HFFc6 (cell line): ENCODE data around the gene IFI35. TPM values are rescaled to one million over a fixed set of nuclear protein-coding genes. Genes with fewer than 3 reads are reported as not detected.

Source experiments
- DNase-seq: peaks from one replicate; pipeline ENCODE4 v3.0.0-alpha.2; 2018
- H3K27ac Mint-ChIP-seq: 2 replicates; pipeline ENCODE4 v1.8.0; 2020; ENCODE audit warnings: mild to moderate bottlenecking, mixed read lengths
- H3K27me3 Mint-ChIP-seq: 2 replicates; pipeline ENCODE4 v1.8.0; 2021; ENCODE audit warnings: mild to moderate bottlenecking, moderate library complexity, mixed read lengths; ENCODE audit not compliant: insufficient read depth
- H3K36me3 Mint-ChIP-seq: 2 replicates; pipeline ENCODE4 v1.8.0; 2021; ENCODE audit warnings: low read depth, mixed read lengths
- H3K4me1 Mint-ChIP-seq: 2 replicates; pipeline ENCODE4 v1.8.0; 2020; ENCODE audit warnings: low read depth, mixed read lengths
- H3K4me3 Mint-ChIP-seq: 2 replicates; pipeline ENCODE4 v1.8.0; 2020; ENCODE audit warnings: mild to moderate bottlenecking, moderate library complexity, mixed read lengths
- H3K9me3 Mint-ChIP-seq: 2 replicates; pipeline ENCODE4 v1.8.0; 2020; ENCODE audit warnings: mild to moderate bottlenecking, mixed read lengths
- total RNA-seq, 6 experiments: library from RNA; stranded (reverse); fragmentation: NEBNext Ultra II Directional; extraction: Animal tissue kit (Norgen Biotek cat#: 25700); gene quantifications; 2 replicates in 1 of 6; 3 replicates in 5 of 6; pipeline ENCODE4 v1.2.3, GENCODE V29; 2021
- TF ChIP-seq, protein P1 (sequence below): fragments of 200-600 bp; sonication (generic); IDR thresholded peaks from 2 replicates; pipeline ENCODE4 v1.5.0; 2021; ENCODE audit warnings: antibody characterized with exemption, mild to moderate bottlenecking

Gene IFI35
- total RNA-seq, 6 experiments from 2014 or later, result 6.3 to 22.4 (median 18.8) TPM

DNA sequence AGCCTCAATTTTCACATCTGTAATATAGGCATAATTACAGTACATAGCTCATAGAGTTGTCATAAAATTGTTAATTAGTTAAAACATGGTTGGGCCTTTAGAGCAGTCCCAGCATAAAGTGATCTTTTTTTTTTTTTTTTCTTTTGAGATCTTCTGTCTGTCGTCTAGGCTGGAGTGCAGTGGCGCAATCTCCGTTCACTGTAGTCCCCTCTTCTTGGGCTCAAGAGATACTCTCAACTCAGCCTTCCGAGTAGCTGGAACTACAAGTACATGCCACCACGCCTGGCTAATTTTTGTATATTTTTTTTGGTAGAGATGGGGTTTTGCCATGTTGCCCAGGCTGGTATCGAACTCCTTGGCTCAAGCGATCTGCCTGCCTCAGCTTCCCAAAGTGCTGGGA lies 49.5 kb downstream of the IFI35 start:
- Mint-ChIP-seq H3K36me3 (peaks cover 11% of the 10 kb centered on the region), H3K9me3 (no peaks in the 10 kb centered on the region)

GRCh38 chr17:43062984-43063638 lies 56.5 kb downstream of the IFI35 start:
- Mint-ChIP-seq H3K4me1 (no peaks in the 10 kb centered on the region), H3K36me3 (peaks cover 4% of the 10 kb centered on the region; the same call in 1 of the 2 replicates), H3K9me3 (no peaks in the 10 kb centered on the region), H3K27ac (no peak overlapping the region), H3K4me3 (no peak overlapping the region), H3K27me3 (no peaks in the 10 kb centered on the region; the same call in 1 of the 2 replicates)
- no peak for DNase-seq
- TF ChIP-seq, protein P1, sequence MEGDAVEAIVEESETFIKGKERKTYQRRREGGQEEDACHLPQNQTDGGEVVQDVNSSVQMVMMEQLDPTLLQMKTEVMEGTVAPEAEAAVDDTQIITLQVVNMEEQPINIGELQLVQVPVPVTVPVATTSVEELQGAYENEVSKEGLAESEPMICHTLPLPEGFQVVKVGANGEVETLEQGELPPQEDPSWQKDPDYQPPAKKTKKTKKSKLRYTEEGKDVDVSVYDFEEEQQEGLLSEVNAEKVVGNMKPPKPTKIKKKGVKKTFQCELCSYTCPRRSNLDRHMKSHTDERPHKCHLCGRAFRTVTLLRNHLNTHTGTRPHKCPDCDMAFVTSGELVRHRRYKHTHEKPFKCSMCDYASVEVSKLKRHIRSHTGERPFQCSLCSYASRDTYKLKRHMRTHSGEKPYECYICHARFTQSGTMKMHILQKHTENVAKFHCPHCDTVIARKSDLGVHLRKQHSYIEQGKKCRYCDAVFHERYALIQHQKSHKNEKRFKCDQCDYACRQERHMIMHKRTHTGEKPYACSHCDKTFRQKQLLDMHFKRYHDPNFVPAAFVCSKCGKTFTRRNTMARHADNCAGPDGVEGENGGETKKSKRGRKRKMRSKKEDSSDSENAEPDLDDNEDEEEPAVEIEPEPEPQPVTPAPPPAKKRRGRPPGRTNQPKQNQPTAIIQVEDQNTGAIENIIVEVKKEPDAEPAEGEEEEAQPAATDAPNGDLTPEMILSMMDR, result no peak

More for the DNA sequence above, 49.5 kb downstream of the IFI35 start:
- DNase-seq, result no peak
- Mint-ChIP-seq H3K27me3 (no peaks in the 10 kb centered on the region; the same call in 1 of the 2 replicates), H3K4me3 (no peak overlapping the region), H3K27ac (no peak overlapping the region), H3K4me1 (no peaks in the 10 kb centered on the region)
- TF ChIP-seq, protein P1, result no peak

Other genes with a start within 250 kb of the IFI35 start
- 1 to 10 TPM in 3 of 6 experiments, under 1 TPM in 3; 0.40 to 1.3 (median 0.80) TPM for gene RAMP2, start 245.6 kb upstream of the IFI35 start, total RNA-seq
- 10 to 100 TPM; 79.3 to 94.5 (median 90.5) TPM for gene VPS25, start 233.3 kb upstream of the IFI35 start, total RNA-seq
- gene WNK4, start 226.2 kb upstream of the IFI35 start, total RNA-seq, result 10 to 100 TPM; 22.2 to 33.0 (median 24.3) TPM
- 10 to 100 TPM; 52.8 to 67.3 (median 61.1) TPM for gene COA3, start 208.1 kb upstream of the IFI35 start, total RNA-seq
- under 1 TPM in 1 of 6 experiments, not detected in 5; 0.19 TPM for gene CNTD1, start 207.9 kb upstream of the IFI35 start, total RNA-seq
- gene BECN1, start 182.5 kb upstream of the IFI35 start, total RNA-seq, result 100 to 1,000 TPM in 3 of 6 experiments, 10 to 100 TPM in 3; 95.6 to 113 (median 99.9) TPM
- gene PSME3, start 173.4 kb upstream of the IFI35 start, total RNA-seq, result 100 to 1,000 TPM; 153 to 184 (median 162) TPM
- under 1 TPM; 0.20 to 0.78 (median 0.41) TPM for gene AOC2, start 162.2 kb upstream of the IFI35 start, total RNA-seq
- under 1 TPM in 4 of 6 experiments, not detected in 2; 0.05 to 0.14 (median 0.06) TPM for gene AOC3, start 155.6 kb upstream of the IFI35 start, total RNA-seq
- gene G6PC1, start 106.0 kb upstream of the IFI35 start, total RNA-seq, result not detected
- gene AARSD1, start 42.3 kb upstream of the IFI35 start, total RNA-seq, result 10 to 100 TPM; 42.5 to 54.5 (median 47.1) TPM
- gene PTGES3L, start 26.7 kb upstream of the IFI35 start, total RNA-seq, result 1 to 10 TPM in 4 of 6 experiments, under 1 TPM in 2; 0.87 to 1.3 (median 1.1) TPM
- 10 to 100 TPM in 5 of 6 experiments, 1 to 10 TPM in 1; 9.9 to 14.6 (median 10.3) TPM for gene RUNDC1, start 26.2 kb upstream of the IFI35 start, total RNA-seq
- gene RPL27, start 8.4 kb upstream of the IFI35 start, total RNA-seq, result 1,000 to 10,000 TPM; 1,047 to 1,349 (median 1,243) TPM
- gene VAT1, start 15.6 kb downstream of the IFI35 start, total RNA-seq, result 100 to 1,000 TPM; 150 to 274 (median 244) TPM
- under 1 TPM; 0.14 to 0.43 (median 0.37) TPM for gene RND2, start 18.4 kb downstream of the IFI35 start, total RNA-seq
- gene BRCA1, start 118.6 kb downstream of the IFI35 start, total RNA-seq, result 10 to 100 TPM; 10.5 to 24.7 (median 22.5) TPM
- 100 to 1,000 TPM; 104 to 123 (median 118) TPM for gene NBR1, start 164.4 kb downstream of the IFI35 start, total RNA-seq
- gene TMEM106A, start 205.1 kb downstream of the IFI35 start, total RNA-seq, result 10 to 100 TPM; 12.0 to 17.5 (median 15.5) TPM
- gene CCDC200, start 221.8 kb downstream of the IFI35 start, total RNA-seq, result not detected
- 1,000 to 10,000 TPM; 2,816 to 4,226 (median 3,242) TPM for gene RNU2-1, start 227.2 kb downstream of the IFI35 start, total RNA-seq